Loucy (cell line): ENCODE data around the gene CDH20.

Experiments
- H2AFZ ChIP-seq: fragments of 200-600 bp; sonication (generic); 2 replicates; pipeline ENCODE4 v1.6.0; 2016; ENCODE audit warnings: antibody characterized with exemption, mild to moderate bottlenecking, low read length, moderate library complexity
- H3F3A ChIP-seq: fragments of 200-600 bp; 2 replicates; pipeline ENCODE4 v1.6.0; 2016; ENCODE audit warnings: antibody characterized with exemption, low read depth, mild to moderate bottlenecking
- H3K27me3 ChIP-seq: fragments of 200-600 bp; sonication (generic); 2 replicates; pipeline ENCODE4 v1.6.1; 2014; ENCODE audit warnings: low read length, mild to moderate bottlenecking; ENCODE audit not compliant: insufficient read depth, poor library complexity, severe bottlenecking
- H3K36me3 ChIP-seq: fragments of 200-600 bp; sonication (generic); 2 replicates; pipeline ENCODE4 v1.6.1; 2016; ENCODE audit warnings: low read length; ENCODE audit not compliant: insufficient read depth
- H3K4me1 ChIP-seq: fragments of 200-600 bp; sonication (generic); 2 replicates; pipeline ENCODE4 v1.5.1; 2014; ENCODE audit warnings: low read length, mild to moderate bottlenecking; ENCODE audit not compliant: insufficient read depth, poor library complexity, severe bottlenecking
- H3K4me2 ChIP-seq: fragments of 200-600 bp; sonication (generic); 2 replicates; pipeline ENCODE4 v1.6.0; 2014; ENCODE audit warnings: antibody characterized with exemption, low read length, low read depth, mild to moderate bottlenecking; ENCODE audit not compliant: poor library complexity, severe bottlenecking
- H3K4me3 ChIP-seq: fragments of 200-600 bp; sonication (generic); 2 replicates; pipeline ENCODE4 v1.5.1; 2014; ENCODE audit warnings: low read length, mild to moderate bottlenecking, mixed read lengths; ENCODE audit not compliant: poor library complexity, severe bottlenecking
- H3K79me2 ChIP-seq: fragments of 200-600 bp; sonication (generic); 2 replicates; pipeline ENCODE4 v1.6.1; 2014; ENCODE audit warnings: low read length; ENCODE audit not compliant: insufficient read depth
- H3K9ac ChIP-seq: fragments of 200-600 bp; sonication (generic); 2 replicates; pipeline ENCODE4 v1.6.0; 2014; ENCODE audit warnings: mild to moderate bottlenecking, low read depth, low read length, moderate library complexity; ENCODE audit not compliant: poor library complexity, severe bottlenecking
- H3K9me2 ChIP-seq: fragments of 200-600 bp; sonication (generic); replicated peaks from 2 replicates; pipeline ENCODE4 v1.6.1; 2016; ENCODE audit warnings: low read depth, low read length, mixed read lengths
- H3K9me3 ChIP-seq: fragments of 200-600 bp; sonication (generic); 2 replicates; pipeline ENCODE4 v1.6.1; 2014; ENCODE audit warnings: mild to moderate bottlenecking, antibody characterized with exemption, low read length, low read depth; ENCODE audit not compliant: insufficient read depth
- H4K20me1 ChIP-seq: fragments of 200-600 bp; sonication (generic); 2 replicates; pipeline ENCODE4 v1.6.0; 2014; ENCODE audit warnings: antibody characterized with exemption, low read length, mild to moderate bottlenecking; ENCODE audit not compliant: insufficient read depth, poor library complexity, severe bottlenecking
- CTCF ChIP-seq: fragments of 200-600 bp; sonication (generic); conservative IDR thresholded peaks from 2 replicates; pipeline ENCODE4 v1.5.1; 2014; ENCODE audit warnings: mild to moderate bottlenecking, antibody characterized with exemption, low read length
- EZH2phosphoT487 ChIP-seq: fragments of 200-600 bp; IDR thresholded peaks from 2 replicates; pipeline ENCODE4 v1.6.1; 2018; ENCODE audit warnings: antibody characterized with exemption, mild to moderate bottlenecking, moderate library complexity, borderline replicate concordance

CDH20 gene

GRCh38 chr18:61496374-61496773, 163.1 kb downstream of the CDH20 start:
- Histone ChIP-seq H2AFZ (no peak overlapping the region), H4K20me1 (no peaks in the 10 kb centered on the region), H3K4me1 (no peaks in the 10 kb centered on the region), H3F3A (no peaks in the 10 kb centered on the region), H3K4me2 (no peak overlapping the region), H3K9ac (no peak overlapping the region), H3K4me3 (no peak overlapping the region), H3K9me2 (no peaks in the 10 kb centered on the region), H3K27me3 (no peaks in the 10 kb centered on the region), H3K79me2 (no peaks in the 10 kb centered on the region), H3K36me3 (no peaks in the 10 kb centered on the region), H3K9me3 (no peaks in the 10 kb centered on the region)
- TF ChIP-seq EZH2phosphoT487 (no peak), CTCF (no peak)

GRCh38 chr18:61497422-61497821, 164.2 kb downstream of the CDH20 start:
- Histone ChIP-seq H2AFZ (no peak overlapping the region), H3K4me2 (no peak overlapping the region), H3K9me3 (no peaks in the 10 kb centered on the region)

GRCh38 chr18:61502472-61502871, 169.2 kb downstream of the CDH20 start:
- Histone ChIP-seq H3K9ac (no peak overlapping the region), H3K4me1 (no peaks in the 10 kb centered on the region), H3K9me3 (no peaks in the 10 kb centered on the region), H3K4me2 (no peak overlapping the region), H3K9me2 (no peaks in the 10 kb centered on the region), H3F3A (no peaks in the 10 kb centered on the region), H4K20me1 (no peaks in the 10 kb centered on the region), H3K4me3 (no peak overlapping the region), H3K79me2 (no peaks in the 10 kb centered on the region), H3K36me3 (no peaks in the 10 kb centered on the region), H2AFZ (no peak overlapping the region), H3K27me3 (no peaks in the 10 kb centered on the region)
- TF ChIP-seq EZH2phosphoT487 = no peak
- TF ChIP-seq CTCF = peak; percentile 77

More at GRCh38 chr18:61497422-61497821, 164.2 kb downstream of the CDH20 start:
- no peaks in the 10 kb centered on the region for H3K27me3 ChIP-seq
- H4K20me1 ChIP-seq = no peaks in the 10 kb centered on the region
- no peak for TF ChIP-seq EZH2phosphoT487
- no peak for TF ChIP-seq CTCF
- no peaks in the 10 kb centered on the region for H3F3A ChIP-seq
- no peaks in the 10 kb centered on the region for H3K4me1 ChIP-seq
- no peak overlapping the region for H3K9ac ChIP-seq
- no peaks in the 10 kb centered on the region for H3K36me3 ChIP-seq
- H3K79me2 ChIP-seq = no peaks in the 10 kb centered on the region
- H3K9me2 ChIP-seq = no peaks in the 10 kb centered on the region
- H3K4me3 ChIP-seq = no peak overlapping the region
